ENCODE data around the gene SNAP29. TPM values are rescaled to one million over a fixed set of nuclear protein-coding genes. Genes with fewer than 3 reads are reported as not detected.

SNAP29 gene
- total and polyA plus RNA-seq, 9 of the 15 experiments (the other 6 are each of a cell fraction or from before 2014, with no cell fraction given), result 19.5 to 250 (median 75.9) TPM

- TF ChIP-seq ZNF830 (CRISPR knock-in tag; IDR thresholded peaks at IDR 0.05) (no peak), ZNF696 (CRISPR knock-in tag; conservative IDR thresholded peaks at IDR 0.05) (no peak), ATF4 (CRISPR knock-in tag; IDR thresholded peaks at IDR 0.05) (no peak), HBP1 (CRISPR knock-in tag; IDR thresholded peaks at IDR 0.05) (no peak), HDAC1 (IDR thresholded peaks at IDR 0.05) (0 out of 4 replicates have a peak, but pooled peaks of 1 of the 2 experiments have one; percentile 50), TCF7L2 (IDR thresholded peaks at IDR 0.05; ENCODE audit: low read depth, low read length) (no peak), NKRF (IDR thresholded peaks at IDR 0.05; ENCODE audit: borderline replicate concordance) (no peak), NONO (IDR thresholded peaks at IDR 0.05; ENCODE audit: low read depth in 2 of 2, low read length in 1 of 2) (no peak), HMGN3 (IDR thresholded peaks at IDR 0.05; ENCODE audit: borderline replicate concordance, extremely low read depth, insufficient read length, low read depth, low read length) (no peak)
These were observed 44.5 kb upstream of the SNAP29 start (continued) for GRCh38 chr22:20814221-20814808.
